Activated CD4-positive, alpha-beta T cell treated with anti-CD3 and anti-CD28 coated beads, Interleukin-2, Interleukin-6, amounts not matched to agents 100 ng/mL and 50 ng/mL, durations not matched to agents 16 hours and 8 hours (primary cell): ENCODE data around the gene C22orf23.
A peak's percentile ranks its signal among the peaks of the same experiment; 100 is the strongest.

Source experiments
- DNase-seq: peaks from one replicate; pipeline ENCODE4 v3.0.0-alpha.2; 2020

Gene C22orf23

DNA sequence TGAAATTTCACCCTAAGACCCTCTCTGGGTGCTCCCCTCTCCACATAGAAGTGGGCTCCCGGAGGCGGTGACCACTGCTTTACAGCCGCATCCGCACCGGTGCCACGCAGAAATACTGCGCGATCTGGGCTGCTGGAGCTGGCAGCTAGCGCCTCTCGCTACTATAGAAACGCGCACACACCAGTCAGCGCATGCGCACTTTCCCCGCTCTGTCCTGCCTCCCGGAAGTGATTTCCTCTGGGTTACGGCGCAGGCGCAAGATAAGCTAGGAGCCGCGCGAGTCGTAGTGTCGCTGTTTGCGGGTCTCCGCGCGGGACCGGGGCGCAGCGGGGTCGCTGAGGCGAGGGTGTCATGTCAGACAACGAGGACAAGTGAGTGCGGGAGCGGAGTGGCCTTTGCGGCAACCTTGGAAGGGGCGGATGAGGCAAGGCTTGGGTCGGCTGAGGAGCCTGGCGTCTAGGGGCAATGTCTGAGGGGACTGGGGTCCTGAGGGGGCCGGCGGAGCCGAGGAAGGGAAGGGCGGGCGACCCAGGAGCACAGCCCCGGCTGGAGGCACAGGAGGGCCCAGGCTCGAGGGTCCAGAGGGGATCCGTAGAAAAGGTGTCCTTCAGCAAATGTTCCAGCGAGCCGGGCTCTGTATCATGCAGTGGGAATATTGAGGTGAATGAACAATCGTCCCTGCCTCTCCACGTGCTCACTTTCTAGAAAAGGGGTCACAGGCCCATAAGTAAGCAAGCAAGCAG, at the start of gene C22orf23, which contains the start of gene POLR2F:
Gene C22orf23 (minus strand): TSS at position 165 of the 743 bp plus-strand sequence. CDS start 452 bp downstream, outside the sequence.
Gene POLR2F (plus strand): TSS at position 263 of the 743 bp plus-strand sequence. CDS start 89 bp downstream, at position 352.
- peak; percentile 97 for DNase-seq

GRCh38 chr22:37999640-38000272, 46.4 kb upstream of the C22orf23 start:
- peak; percentile 20 for DNase-seq

GRCh38 chr22:37999236-37999635, 45.8 kb upstream of the C22orf23 start:
- DNase-seq, result no peak

DNA sequence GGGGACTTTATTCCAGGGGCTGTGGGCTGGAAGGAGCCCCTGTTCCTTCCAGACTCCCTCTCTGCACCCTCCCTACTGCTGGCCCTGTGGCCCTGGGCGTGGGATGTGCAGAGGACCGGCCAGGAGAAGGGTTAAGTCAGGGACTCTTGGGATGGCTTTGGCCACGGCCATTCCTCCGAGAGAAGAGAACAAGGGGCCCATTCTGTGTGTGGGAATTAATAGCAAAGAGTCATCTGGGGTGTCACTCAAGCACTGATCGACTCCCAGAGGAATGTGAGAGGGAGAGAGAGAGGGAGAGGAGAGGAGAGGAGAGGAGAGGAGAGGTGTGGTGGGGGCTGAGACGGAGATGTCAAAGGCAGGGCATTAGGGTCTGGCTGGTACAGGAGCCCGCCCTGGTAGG, 45.1 kb upstream of the C22orf23 start:
- no peak for DNase-seq

- no peak for DNase-seq
These were observed 43.3 kb upstream of the C22orf23 start for GRCh38 chr22:37996515-37997246.

DNA sequence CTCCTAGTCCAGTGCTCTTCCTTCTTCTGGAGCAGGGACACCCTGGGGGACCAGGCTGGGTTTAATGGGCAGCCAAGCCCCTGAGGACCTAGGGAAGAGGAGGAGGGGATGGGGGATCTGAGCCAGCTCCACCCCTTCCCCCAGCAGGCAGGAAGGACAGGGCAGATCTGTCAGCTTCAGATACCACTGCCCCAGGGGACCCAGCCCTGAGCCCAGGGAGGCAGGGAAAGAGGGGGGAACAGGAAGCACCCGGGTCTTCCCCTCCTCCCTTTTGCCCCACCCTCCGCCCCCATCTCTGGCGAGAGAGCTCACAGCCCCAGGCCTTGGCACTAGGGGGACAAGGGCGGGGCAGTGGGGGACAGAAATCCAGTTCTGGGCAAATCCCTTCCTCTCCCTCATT, 42.7 kb upstream of the C22orf23 start:
- DNase-seq, result no peak

- no peak for DNase-seq
These were observed 42.1 kb upstream of the C22orf23 start for GRCh38 chr22:37995460-37995859.

DNA sequence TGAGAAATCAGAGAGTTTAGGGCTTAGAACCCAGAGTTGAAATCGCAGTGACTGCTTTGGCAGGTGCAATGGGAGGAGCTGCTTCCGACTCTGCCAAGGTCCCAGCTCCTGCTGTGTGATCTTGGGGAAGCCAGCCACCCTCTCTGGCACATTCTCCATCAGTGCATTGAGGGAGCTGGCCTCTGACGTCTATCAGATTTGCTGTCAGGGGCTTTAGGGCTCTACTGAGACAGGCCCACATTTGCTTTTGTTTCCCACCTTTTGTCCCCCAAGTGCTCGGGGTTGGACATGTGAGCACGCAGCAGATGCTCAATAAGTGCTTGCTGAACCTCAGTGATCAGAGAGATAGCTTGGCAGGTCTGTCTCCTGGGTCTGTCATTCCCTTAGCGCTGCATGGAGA, 41.6 kb upstream of the C22orf23 start:
- no peak for DNase-seq

- no peak for DNase-seq
These were observed 40.6 kb upstream of the C22orf23 start for GRCh38 chr22:37994049-37994448.

DNA sequence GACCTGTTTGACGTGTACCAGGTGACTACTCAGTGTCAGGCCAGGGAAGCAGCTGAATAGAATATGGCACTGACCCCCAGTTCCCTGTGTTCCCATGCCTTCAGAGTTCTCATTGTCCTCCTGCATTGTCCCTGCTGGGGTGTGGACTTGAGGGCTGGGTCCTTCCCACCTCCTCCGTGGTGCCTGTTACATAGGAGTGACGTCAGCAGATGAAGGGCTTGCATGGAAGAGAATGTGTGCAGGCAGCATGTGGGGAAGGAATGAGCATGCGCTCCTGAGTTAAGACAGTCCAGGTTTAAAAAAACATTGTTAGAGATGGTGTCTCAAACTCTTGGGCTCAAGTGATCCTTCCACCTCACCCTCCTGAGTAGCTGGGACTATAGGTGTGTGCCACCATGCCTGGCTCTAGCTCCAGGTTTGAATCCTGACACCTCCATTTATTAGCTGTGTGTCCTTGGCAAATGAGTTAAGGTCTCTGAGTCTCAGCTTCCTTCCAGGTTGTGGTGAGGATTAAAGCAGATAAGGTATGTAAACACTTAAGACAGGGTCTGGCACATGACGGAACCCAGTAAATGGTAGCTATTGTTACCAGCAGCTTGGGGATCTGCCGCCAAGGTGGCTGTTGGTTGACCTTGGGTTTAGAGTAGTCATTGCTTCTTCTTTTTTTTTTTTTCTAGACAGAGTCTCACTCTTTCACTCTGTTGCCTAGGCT, 38.5 kb upstream of the C22orf23 start:
- no peak for DNase-seq

DNA sequence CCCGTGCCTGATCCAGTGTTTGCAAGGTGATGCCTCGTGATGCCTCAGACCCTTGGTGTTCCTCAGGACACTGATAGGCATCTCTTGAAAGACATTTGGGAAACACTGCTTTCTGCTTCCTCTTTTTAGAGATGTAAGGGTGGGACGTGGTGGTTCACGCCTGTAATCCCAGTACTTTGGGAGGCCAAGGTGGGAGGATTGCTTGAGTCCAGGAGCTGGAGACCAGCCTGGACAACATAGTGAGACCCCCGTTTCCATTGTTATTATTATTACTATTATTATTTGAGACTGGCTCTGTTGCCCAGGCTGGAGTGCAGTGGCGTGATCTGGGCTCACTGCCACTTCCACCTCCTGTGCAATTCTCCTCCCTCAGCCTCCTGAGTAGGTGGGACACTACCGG, 37.5 kb upstream of the C22orf23 start:
- DNase-seq, result no peak

DNA sequence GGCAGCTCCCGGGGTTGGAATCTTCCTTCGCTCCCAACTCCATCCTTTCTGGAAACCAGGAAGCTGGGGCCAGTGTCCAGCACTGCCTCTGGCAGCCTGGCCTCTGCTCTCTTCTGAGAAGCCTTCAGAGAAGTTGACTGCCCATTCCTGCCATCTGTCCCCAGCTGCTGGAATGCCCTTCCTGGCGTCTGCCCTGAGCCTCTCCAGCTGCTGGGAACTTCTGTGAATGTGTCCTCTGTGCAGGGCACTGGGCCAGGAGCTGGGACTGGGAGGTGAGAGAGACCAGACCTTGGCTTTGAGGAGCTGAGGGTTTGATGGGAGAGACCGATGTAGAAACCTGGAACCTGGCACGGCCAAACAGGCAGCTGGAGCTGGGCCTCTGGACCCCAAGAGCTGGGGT, 36.9 kb upstream of the C22orf23 start:
- no peak for DNase-seq

DNA sequence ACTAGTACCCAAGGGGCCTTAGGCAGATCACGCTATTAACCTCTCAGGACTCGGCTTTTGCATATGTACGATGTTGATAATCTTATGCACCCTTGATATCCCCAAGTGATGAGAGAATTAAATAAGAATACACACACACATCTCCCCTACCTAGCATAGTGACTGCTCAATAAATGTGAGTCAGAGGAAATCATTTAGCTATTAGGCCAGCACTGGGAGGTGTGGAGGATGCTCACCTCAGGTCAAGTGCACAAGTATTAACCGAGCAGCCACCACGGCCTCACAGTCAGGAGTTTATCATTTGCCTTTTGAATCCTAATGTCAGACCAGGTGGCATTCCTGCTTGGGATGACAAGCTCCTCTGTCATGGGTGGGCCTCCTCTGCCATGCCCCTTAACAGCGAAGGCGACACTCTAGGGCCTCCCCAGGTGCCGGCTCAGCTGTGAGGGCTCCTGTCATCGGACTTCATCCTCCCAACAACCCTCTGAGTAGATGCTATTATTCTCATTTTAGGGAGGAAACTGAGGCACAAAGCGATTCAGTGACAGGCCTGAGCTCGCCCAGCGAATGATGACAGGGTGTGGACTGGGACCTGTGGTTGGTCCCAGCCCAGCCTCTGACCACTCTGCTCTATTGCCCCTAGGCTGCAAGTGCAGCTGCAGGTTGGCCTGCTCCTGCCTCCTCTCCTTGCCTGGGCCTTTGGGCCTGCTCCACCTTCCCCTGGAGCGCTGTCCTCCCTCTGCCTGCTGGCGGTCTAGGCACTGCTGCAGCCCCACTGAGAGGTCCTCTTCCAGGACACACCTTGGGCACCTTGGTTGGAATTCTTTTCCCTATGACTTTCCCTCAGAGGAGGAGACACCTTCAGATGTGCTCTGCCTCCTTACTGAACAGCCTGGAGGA, 36.0 kb upstream of the C22orf23 start:
- no peak for DNase-seq

DNA sequence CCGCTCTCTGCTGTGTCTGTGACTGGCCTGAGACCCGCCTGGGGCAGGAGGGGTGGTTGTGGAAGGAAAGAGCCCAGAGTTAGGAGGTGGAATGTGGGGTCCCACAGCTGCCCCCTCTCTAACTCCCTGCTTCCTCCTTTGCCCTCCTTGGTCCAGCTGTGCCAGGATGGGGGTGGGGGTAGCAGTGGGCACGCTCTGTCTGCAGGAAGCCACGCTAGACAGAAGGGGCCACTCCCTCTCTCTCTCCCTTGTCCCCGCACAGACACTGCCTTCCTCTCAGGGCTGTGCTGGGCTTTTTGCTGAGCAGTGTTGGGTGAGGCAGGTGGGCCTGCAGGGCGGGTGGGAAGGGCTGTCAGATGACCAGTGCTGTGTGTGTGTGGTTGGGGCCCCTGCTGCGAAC, 33.0 kb upstream of the C22orf23 start:
- DNase-seq, result no peak

GRCh38 chr22:37985751-37986281, 32.4 kb upstream of the C22orf23 start:
- DNase-seq, result no peak

DNA sequence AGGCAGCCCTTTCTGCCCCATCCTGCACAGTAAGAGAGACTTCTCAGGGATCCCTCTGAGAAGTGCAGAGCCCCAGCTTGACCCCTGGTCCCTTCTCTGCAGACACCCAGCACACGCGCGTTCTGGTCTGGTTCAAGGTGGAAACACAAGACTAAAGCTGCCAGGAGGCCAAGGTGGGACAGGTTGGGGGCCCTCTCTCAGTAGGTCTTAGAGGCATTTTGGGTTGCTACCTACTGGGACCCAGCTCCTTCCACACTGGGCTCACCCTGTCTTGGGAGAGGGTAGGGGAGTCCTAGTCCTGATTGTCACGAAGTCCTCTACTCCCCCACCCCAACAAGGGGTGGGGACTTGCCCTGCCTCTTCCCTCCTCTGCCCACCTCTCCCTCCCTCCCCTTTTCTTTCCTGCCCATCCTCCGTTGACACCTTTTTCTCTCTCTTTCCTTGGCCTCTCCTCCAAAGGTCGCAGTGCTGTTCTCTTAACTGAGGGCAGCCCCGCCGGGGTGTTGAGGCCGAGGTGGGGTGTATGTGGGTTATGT, 31.7 kb upstream of the C22orf23 start:
- DNase-seq, result no peak

DNA sequence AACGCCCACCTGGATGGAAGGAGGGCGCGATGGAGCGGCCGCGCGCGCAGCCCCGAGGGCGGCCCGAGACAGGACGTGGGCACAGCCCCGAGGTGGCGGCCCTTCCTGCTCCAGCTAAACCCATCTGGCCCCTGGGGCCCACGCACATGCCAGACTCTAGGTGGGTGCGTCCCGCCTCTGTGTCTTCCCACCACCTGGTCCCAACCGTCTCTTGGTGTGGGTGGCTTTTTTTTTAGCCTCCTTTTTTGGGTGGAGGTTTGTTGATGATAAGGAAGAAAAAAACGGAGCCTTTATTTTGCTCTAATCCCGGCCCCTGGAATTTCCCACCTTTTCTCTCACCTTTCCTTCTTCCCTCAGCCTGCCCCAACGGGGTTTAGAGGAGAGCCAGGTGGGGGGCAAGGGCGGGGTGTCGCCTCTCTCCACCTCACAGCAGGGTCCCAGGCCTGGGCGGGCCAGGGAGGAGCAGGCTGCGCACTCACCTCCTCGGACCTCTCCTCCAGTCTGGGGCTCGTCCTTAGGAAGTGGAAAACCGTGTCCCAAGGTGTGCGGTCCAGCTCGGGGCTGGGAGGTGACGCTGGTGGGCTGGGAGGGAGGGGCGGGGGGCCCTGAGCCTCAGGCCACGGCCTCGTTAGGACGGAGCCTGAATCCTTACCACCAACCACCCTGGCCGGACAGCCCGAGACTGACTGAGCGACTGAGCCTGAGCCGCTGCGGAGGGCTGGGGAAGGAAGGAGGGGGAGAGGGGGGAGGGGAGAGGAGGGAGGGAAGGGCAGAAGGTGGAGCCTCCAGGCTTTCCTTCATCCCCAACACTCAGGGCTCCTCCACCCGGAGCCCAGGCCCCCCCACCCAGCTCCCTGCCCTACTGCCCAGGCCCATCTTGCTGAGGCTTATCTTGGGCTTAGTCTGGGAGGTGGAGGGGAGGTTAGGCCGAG, 30.7 kb upstream of the C22orf23 start, which contains the start of gene SOX10:
Gene SOX10 (minus strand): TSS at position 696 of the 932 bp plus-strand sequence. CDS start 771 bp downstream, outside the sequence.
- no peak for DNase-seq

GRCh38 chr22:37982938-37983859, 29.8 kb upstream of the C22orf23 start:
- no peak for DNase-seq
